LoVo (cell line): ENCODE data around the gene OSCAR.
"Not testable (repeated sequence)": the region's sequence is repeated elsewhere in the genome, so short reads cannot be mapped to it uniquely, and the experiment has no call there.

Source experiments
- DNase-seq: peaks from one replicate; pipeline ENCODE4 v3.0.0-alpha.2; 2016; ENCODE audit warnings: low spot score

Gene OSCAR

GRCh38 chr19:54125713-54126112 lies 25.1 kb upstream of the OSCAR start:
- no peak for DNase-seq

- no peak for DNase-seq
Measured at GRCh38 chr19:54124393-54124792, 23.8 kb upstream of the OSCAR start.

GRCh38 chr19:54123682-54124081 lies 23.1 kb upstream of the OSCAR start:
- DNase-seq = no peak

- DNase-seq = no peak
Measured at GRCh38 chr19:54121259-54121658, 20.7 kb upstream of the OSCAR start.

GRCh38 chr19:54115109-54116063 lies 14.8 kb upstream of the OSCAR start, which contains the start of the genes PRPF31 and TFPT:
PRPF31 (plus strand) TSS chr19:54115754; CDS start chr19:54118279, 2,525 bp downstream.
TFPT (minus strand) TSS chr19:54115657; CDS start chr19:54115269, 388 bp downstream.
- peak; percentile 97 for DNase-seq

GRCh38 chr19:54114340-54115108 lies 13.9 kb upstream of the OSCAR start:
- no peak for DNase-seq

- no peak for DNase-seq
Measured at GRCh38 chr19:54109651-54110050, 9.0 kb upstream of the OSCAR start.

- no peak for DNase-seq
Measured at GRCh38 chr19:54108496-54108895, 7.9 kb upstream of the OSCAR start.

GRCh38 chr19:54107876-54108490 lies 7.4 kb upstream of the OSCAR start:
- no peak for DNase-seq

- no peak for DNase-seq
Measured at GRCh38 chr19:54106716-54107115, 6.1 kb upstream of the OSCAR start.

- no peak for DNase-seq
Measured at GRCh38 chr19:54105796-54106195, 5.2 kb upstream of the OSCAR start.

GRCh38 chr19:54104998-54105715 lies 4.6 kb upstream of the OSCAR start:
- no peak for DNase-seq

- DNase-seq = peak; percentile 99
Measured at GRCh38 chr19:54102421-54103169, 2.0 kb upstream of the OSCAR start, which contains the start of gene NDUFA3. NDUFA3 (plus strand) TSS chr19:54102855; CDS start chr19:54102879, 24 bp downstream.

- DNase-seq = not testable (repeated sequence)
Measured at GRCh38 chr19:54099903-54100255, 724 bp downstream of the OSCAR start.

GRCh38 chr19:54099190-54099902 lies 1.3 kb downstream of the OSCAR start:
- no peak for DNase-seq

GRCh38 chr19:54096617-54097106 lies 3.9 kb downstream of the OSCAR start:
- no peak for DNase-seq

GRCh38 chr19:54095859-54096616 lies 4.6 kb downstream of the OSCAR start:
- DNase-seq = peak; percentile 7

- DNase-seq = no peak
Measured at GRCh38 chr19:54095136-54095858, 5.3 kb downstream of the OSCAR start.
